ENCODE results near the gene LTBP4. TPM values are rescaled to one million over a fixed set of nuclear protein-coding genes. Genes with fewer than 3 reads are reported as not detected.

The LTBP4 gene
- polyA plus RNA-seq, 1 of the 3 experiments (the other 2 are of a cell fraction), result 24.8 TPM

DNA sequence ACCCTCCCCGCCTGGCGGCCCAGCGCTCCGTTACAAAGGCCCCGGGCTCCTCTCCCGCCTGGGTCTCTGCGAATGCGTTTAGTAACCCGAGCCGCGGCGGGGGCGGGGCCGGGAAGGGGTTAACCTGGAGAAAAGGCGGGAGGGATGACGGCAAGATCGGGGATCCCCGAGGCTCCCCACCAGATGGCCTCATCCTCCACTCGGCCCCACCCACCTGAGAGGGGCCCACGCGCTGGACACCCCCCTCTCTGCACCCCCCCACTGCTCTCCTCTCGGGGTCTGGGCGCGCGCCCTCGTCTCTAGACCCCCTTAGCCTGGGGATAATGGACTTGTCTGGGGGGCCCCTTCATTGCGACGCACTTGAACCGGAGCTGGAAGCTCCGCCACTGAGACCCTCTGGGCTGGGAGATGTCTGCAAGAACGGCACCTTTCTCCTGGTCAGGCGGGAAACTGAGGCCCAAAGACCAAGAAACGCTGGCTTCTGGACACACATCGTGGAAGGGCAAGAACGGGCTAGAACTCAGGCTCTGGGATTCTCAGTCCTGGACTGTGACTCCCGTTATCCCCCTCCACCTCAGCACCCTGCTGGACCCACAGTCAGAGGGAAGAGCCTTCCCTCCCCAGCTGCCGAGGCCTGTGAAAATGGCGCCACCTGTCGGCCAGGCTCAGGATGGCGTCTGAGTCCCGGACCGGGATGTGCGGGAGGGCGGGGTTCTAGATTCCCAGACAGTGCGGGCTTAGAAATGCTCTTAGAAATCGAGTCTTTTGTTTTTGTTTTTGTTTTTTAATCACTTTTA is 2.9 kb upstream of the LTBP4 start (continued):
- TF ChIP-seq MXI1 (IDR thresholded peaks at IDR 0.05; ENCODE audit: low read depth, low read length), result peak; percentile 27; the same call in 1 of the 2 replicates
- TF ChIP-seq FOXJ3 (CRISPR knock-in tag; IDR thresholded peaks at IDR 0.05), result no peak
- no peak for TF ChIP-seq NFIC (IDR thresholded peaks at IDR 0.05; ENCODE audit: borderline replicate concordance)
- no peak for TF ChIP-seq ELF1 (IDR thresholded peaks at IDR 0.05)
- TF ChIP-seq TCF12 (IDR thresholded peaks at IDR 0.05), result no peak
- TF ChIP-seq NRF1 (IDR thresholded peaks at IDR 0.05; ENCODE audit: low read depth, low read length), result no peak
- no peak for TF ChIP-seq MEF2A (IDR thresholded peaks at IDR 0.05; ENCODE audit: borderline replicate concordance, low read depth)
- TF ChIP-seq, protein P1, sequence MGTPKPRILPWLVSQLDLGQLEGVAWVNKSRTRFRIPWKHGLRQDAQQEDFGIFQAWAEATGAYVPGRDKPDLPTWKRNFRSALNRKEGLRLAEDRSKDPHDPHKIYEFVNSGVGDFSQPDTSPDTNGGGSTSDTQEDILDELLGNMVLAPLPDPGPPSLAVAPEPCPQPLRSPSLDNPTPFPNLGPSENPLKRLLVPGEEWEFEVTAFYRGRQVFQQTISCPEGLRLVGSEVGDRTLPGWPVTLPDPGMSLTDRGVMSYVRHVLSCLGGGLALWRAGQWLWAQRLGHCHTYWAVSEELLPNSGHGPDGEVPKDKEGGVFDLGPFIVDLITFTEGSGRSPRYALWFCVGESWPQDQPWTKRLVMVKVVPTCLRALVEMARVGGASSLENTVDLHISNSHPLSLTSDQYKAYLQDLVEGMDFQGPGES (IDR thresholded peaks at IDR 0.05; ENCODE audit: low read depth, low read length), result no peak
- TF ChIP-seq FOSL2 (IDR thresholded peaks at IDR 0.05; ENCODE audit: borderline replicate concordance, low read depth), result no peak
- no peak for TF ChIP-seq EZH2phosphoT487 (IDR thresholded peaks at IDR 0.05; ENCODE audit: borderline replicate concordance, low read depth)
- peak; percentile 35; the same call in 1 of the 2 replicates for TF ChIP-seq SIN3A (IDR thresholded peaks at IDR 0.05; ENCODE audit: borderline replicate concordance, low read depth, low read length)
- no peak for TF ChIP-seq EP300 (IDR thresholded peaks at IDR 0.05; ENCODE audit: borderline replicate concordance in 1 of 2, low read depth in 1 of 2, low read length in 1 of 2)
- TF ChIP-seq FOXM1 (IDR thresholded peaks at IDR 0.05; ENCODE audit: low read depth), result no peak
- TF ChIP-seq RCOR1 (IDR thresholded peaks at IDR 0.05; ENCODE audit: low read length), result no peak
- no peak for TF ChIP-seq POLR2AphosphoS5 (IDR thresholded peaks at IDR 0.05; ENCODE audit: low read depth, low read length)
- peak; percentile 60; the same call in 1 of the 2 replicates for TF ChIP-seq GABPA (IDR thresholded peaks at IDR 0.05; ENCODE audit: low read depth)
- TF ChIP-seq, protein P2, sequence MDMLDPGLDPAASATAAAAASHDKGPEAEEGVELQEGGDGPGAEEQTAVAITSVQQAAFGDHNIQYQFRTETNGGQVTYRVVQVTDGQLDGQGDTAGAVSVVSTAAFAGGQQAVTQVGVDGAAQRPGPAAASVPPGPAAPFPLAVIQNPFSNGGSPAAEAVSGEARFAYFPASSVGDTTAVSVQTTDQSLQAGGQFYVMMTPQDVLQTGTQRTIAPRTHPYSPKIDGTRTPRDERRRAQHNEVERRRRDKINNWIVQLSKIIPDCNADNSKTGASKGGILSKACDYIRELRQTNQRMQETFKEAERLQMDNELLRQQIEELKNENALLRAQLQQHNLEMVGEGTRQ (IDR thresholded peaks at IDR 0.05; ENCODE audit: borderline replicate concordance, low read depth, low read length), result no peak
- TF ChIP-seq CHD2 (IDR thresholded peaks at IDR 0.05; ENCODE audit: low read length, partially characterized antibody), result peak; percentile 21
- no peak for TF ChIP-seq RFX5 (IDR thresholded peaks at IDR 0.05; ENCODE audit: low read length)
- TF ChIP-seq, protein P3, sequence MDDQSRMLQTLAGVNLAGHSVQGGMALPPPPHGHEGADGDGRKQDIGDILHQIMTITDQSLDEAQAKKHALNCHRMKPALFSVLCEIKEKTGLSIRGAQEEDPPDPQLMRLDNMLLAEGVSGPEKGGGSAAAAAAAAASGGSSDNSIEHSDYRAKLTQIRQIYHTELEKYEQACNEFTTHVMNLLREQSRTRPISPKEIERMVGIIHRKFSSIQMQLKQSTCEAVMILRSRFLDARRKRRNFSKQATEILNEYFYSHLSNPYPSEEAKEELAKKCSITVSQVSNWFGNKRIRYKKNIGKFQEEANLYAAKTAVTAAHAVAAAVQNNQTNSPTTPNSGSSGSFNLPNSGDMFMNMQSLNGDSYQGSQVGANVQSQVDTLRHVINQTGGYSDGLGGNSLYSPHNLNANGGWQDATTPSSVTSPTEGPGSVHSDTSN (IDR thresholded peaks at IDR 0.05), result no peak
- no peak for TF ChIP-seq TAF1 (IDR thresholded peaks at IDR 0.05; ENCODE audit: borderline replicate concordance, low read depth, low read length)
- TF ChIP-seq TEAD4 (IDR thresholded peaks at IDR 0.05; ENCODE audit: borderline replicate concordance, insufficient read depth), result no peak
- no peak for TF ChIP-seq USF1 (IDR thresholded peaks at IDR 0.05; ENCODE audit: borderline replicate concordance, low read depth)
- peak; percentile 79 for TF ChIP-seq SMC3 (IDR thresholded peaks at IDR 0.05; ENCODE audit: low read depth, low read length)
- TF ChIP-seq RXRA (IDR thresholded peaks at IDR 0.05; ENCODE audit: borderline replicate concordance, low read depth), result no peak
- peak; percentile 95 for TF ChIP-seq RAD21 (IDR thresholded peaks at IDR 0.05; ENCODE audit: low read length)
